Loucy (cell line): Measurements from ENCODE around the gene AKAP13.

Experiments
- EZH2phosphoT487 ChIP-seq: fragments of 200-600 bp; IDR thresholded peaks from 2 replicates; pipeline ENCODE4 v1.6.1; 2018; ENCODE audit warnings: antibody characterized with exemption, mild to moderate bottlenecking, moderate library complexity, borderline replicate concordance
- TF ChIP-seq, protein P1 (sequence below): fragments of 200-600 bp; sonication (generic); conservative IDR thresholded peaks from 2 replicates; pipeline ENCODE4 v1.5.1; 2014; ENCODE audit warnings: mild to moderate bottlenecking, antibody characterized with exemption, low read length

DNA sequence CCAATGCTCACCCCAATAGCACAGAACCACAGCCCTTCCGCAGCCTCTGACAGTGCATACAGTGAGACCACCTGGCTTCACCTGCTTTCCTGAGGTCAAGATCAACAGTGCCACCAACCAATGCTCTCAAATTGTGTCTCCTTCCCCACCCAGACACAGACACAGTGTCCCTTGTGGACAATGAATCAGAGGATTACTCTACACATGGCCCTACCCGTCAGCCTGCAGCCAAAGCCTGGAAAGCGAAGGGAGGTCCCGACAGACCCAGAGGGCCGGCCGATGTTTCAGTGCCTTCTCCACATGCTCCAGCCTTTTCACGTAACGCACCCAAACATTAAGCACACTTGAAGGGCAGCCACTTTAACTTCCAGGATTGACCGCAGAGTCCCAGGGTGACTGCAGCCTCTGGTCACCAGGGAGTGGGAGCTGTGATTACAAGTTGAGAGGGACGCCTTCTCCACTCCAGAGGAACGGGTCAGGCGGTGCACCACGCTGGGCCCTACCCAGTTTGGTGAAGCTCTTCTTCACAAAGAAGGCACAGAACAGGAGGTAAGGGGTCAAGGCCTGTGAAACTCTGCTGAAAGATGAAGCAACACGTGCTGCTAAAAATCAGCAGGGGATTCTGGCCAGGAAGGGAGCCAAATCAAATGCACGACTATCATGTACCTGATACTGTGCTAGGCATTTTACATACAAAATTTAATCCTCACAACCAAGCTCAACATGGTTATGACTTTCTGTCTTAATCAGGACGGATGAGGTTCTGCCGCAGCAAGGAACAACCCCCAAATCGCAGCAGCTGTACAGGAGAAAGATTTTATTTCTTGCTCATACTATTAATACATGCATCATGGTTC is 397.1 kb downstream of the AKAP13 start:
- TF ChIP-seq, protein P1, sequence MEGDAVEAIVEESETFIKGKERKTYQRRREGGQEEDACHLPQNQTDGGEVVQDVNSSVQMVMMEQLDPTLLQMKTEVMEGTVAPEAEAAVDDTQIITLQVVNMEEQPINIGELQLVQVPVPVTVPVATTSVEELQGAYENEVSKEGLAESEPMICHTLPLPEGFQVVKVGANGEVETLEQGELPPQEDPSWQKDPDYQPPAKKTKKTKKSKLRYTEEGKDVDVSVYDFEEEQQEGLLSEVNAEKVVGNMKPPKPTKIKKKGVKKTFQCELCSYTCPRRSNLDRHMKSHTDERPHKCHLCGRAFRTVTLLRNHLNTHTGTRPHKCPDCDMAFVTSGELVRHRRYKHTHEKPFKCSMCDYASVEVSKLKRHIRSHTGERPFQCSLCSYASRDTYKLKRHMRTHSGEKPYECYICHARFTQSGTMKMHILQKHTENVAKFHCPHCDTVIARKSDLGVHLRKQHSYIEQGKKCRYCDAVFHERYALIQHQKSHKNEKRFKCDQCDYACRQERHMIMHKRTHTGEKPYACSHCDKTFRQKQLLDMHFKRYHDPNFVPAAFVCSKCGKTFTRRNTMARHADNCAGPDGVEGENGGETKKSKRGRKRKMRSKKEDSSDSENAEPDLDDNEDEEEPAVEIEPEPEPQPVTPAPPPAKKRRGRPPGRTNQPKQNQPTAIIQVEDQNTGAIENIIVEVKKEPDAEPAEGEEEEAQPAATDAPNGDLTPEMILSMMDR, result no peak
- no peak for TF ChIP-seq EZH2phosphoT487
